GM19467 (cell line): Measurements from ENCODE around the gene HDAC4.
"Not testable (repeated sequence)": the region's sequence is repeated elsewhere in the genome, so short reads cannot be mapped to it uniquely, and the experiment has no call there.

Source experiments
- ATAC-seq: cut with Tn5 transposase; IDR thresholded peaks from one replicate; pipeline ENCODE4 v1.9.1; 2021; ENCODE audit warnings: mild to moderate bottlenecking, moderate library complexity; ENCODE audit not compliant: unreplicated experiment

Gene HDAC4

GRCh38 chr2:239085201-239085992 lies 315.4 kb downstream of the HDAC4 start:
- ATAC-seq = no peak

DNA sequence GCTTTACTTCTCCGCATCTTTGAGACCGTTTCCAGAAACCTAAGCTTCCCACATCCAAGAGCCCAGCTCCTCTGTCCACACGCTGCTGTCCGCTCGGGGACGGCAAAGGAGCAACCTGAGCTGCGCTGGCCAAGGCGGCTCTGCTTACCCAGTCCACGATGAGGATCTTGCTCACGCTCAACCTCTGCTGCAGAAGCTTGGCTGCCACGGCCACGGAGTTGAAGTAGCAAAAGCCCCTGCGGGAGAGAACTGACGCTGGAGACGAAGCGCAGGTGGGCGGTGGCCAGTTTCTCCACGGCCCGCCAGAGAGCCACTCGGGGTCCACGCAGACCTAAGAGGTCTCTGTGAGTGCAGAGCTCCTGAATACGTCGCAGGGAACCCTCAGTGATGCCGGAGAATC lies 316.8 kb downstream of the HDAC4 start:
- no peak for ATAC-seq

DNA sequence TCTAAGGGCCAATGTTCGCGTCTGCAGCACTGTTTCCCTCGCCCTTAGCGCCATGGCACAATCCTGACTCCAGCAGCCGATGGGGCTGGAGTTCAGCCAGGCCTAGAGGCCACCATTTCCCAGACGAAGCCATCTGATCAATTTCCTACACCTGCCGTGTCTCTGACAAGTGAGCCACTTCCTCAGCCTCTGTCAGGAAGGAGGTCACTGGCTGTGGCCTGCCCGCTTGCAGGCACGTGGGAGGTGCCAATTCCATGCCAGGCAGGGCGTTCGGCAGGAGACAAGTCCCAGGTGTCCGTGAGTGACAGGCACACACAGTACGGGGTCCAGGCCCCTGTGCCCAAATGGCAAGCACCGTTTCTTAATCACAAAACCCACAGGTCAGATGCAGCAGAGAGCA lies 318.4 kb downstream of the HDAC4 start:
- ATAC-seq = no peak

GRCh38 chr2:239081622-239082021 lies 319.2 kb downstream of the HDAC4 start:
- no peak for ATAC-seq

DNA sequence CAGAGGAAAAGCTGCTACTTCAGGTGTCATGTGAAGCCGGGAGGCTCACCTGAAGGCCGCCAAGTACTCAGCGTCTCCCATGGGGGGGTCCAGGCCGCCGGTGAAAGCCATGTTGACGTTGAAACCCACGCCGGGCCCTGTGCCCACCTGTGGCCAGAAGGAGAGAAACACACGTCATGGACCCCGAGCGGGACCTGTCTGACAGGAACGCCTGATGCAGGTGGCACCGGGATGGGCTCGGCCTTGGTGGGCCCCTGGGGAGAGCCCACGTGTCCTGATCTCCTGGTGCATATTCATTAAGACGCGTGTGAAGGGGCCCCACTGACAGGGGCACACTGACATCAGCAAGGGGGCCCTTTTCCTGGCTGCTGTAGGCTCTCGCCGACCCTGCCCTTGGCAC lies 319.8 kb downstream of the HDAC4 start:
- no peak for ATAC-seq

DNA sequence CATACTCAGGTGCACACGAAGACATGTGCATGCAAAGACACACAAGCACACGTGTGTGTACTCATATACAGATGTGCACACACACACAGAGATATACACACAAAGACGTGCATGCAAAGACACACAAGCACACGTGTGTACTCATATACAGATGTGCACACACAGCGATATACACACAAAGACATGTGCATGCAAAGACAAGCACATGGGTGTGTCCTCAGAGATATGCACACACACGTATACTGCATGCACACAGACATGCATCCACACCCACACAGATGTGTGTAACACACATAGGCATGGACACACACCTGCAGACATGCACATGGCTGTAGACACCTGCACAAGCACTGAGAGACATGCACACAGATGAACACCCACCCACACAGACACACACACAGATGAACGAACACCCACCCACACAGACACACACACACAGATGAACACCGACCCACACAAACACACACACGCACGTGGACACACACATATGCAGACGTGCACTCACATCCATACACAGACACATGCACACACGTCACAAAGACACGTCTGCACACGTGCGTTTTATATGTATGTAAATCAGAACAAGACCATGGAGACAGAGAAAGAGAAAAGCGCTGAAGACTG lies 321.0 kb downstream of the HDAC4 start:
- no peak for ATAC-seq

DNA sequence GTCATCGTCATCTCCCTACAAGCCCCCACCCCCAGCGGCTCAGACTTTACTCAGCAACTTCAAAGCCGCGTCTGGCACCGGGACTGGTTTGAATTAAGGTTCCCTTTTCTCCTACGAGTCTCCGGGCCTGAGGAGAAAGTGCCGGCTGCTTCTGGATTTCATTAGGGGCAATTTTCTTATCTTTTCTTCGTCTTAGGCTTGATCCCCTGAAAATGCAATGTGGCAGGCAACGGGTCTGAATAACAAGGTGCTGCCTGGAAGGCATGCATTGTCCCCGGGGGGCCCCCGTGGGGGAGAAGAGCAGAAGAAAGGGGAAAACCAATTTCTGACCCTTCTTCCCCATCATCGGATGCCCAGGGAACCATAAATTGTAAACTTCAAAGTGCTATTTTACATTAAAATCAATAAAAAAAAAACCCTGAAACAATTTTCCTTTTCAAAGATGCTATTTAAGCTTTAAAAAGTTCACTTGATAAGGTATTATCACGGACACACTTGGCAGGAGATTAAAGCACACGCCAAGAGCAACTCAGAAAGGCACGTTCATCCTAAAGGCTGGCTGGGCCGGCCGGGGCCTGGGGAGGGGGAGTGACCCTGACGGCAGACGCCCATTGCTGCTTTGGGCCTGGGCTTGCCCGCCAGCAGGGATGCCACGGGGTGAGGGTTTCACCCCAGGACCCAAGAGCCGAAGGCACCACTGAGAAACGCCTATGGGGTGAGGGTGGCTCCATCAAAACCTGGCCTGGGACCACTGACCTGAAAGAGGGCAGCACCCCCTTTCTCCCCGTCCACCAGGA lies 322.5 kb downstream of the HDAC4 start:
- no peak for ATAC-seq

DNA sequence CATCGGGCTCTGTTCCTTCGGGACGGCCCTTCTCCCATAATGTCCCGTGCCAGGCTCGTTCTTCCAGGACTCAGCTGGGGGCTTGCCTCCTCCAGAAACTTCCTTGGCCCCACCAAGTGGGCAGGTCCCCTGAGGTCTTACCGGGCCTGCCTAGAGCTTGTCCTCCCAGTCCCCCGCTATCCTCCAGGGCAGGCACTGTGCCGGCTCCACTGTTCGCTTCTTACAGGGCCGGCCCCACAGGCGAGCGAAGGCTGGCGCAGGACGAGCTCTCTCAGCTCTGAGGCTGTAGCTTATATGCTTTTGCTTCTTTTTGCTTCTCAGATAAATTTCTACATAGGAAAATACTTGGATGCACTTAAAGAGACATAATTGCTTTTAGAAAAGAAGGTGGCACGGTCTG lies 323.6 kb downstream of the HDAC4 start:
- no peak for ATAC-seq

DNA sequence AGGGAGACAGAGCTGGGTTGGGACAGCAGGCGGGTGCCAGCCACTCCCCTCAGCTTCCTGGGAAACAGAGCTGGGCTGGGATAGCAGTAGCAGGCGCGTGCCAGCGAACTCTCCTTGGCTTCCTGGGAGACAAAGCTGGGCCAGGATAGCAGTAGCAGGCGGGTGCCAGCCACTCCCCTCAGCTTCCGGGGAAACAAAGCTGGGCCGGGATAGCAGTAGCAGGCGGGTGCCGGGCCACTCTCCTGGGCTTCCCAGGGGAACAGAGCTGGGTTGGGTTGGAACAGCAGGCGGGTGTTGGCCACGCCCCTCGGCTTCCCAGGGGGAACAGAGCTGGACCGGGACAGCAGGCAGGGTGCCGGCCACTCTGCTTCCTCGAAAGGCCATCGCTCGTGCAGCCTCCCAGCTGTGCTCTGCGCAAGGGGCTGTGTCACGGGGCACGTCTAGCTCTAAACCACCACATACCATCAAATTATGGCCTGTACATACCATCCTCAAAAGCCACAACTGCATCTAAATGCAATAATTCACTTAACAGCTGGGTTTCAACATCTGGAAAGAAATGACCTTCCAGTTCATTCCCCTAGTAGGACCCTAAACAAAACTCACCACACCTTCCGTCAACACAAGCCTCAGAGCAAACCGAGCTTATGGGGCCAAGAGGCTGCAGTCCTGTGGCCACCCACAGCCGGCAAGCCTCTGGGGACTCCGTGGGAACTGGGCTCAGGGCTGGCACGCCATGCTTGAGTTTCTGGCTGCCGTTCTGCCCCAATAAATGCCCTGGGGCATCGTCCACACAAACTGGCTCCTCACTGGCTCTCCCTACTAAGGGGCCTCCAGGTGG lies 324.7 kb downstream of the HDAC4 start:
- no peak for ATAC-seq

- ATAC-seq = no peak
These were observed 326.9 kb downstream of the HDAC4 start for GRCh38 chr2:239073745-239074530.

GRCh38 chr2:239073270-239073669 lies 327.6 kb downstream of the HDAC4 start:
- no peak for ATAC-seq

DNA sequence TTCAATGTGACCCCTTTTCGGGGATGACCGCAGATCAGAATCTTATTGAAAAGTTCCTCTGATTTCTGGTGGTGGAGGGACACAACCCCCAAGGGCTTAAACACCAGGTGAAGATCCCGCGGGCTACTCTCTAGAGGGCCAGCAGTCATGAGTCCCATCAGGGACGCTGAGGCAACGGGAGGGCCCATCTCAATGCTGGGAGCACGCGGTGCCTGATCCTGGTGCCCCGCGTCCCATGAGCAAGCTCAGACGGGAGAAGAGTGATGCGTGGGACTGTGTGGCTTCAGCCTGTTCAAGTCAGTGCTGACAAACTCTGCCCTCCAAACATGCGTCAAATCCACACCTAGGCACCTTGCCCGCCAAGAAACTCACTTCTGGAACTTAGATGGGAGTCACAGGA lies 328.0 kb downstream of the HDAC4 start:
- no peak for ATAC-seq

DNA sequence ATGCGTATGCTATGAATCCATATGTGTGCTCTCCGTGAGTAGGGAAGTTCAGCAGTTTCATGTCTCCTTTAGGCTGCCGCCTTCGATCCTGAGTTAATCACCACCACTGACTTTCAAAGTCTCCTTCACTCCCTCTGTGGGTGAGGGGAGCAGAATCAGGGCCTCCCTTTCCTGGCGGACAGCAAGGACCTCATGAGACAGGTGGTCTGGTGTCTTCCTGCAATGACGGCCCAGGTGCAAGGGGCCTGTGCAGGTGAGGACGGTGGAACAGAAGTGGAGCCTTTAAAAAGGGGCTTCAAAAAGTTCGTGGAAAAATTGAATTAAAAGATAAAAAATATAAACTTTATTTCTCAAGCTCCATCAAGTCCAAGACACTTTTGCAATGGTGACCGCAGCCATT lies 330.4 kb downstream of the HDAC4 start:
- no peak for ATAC-seq

DNA sequence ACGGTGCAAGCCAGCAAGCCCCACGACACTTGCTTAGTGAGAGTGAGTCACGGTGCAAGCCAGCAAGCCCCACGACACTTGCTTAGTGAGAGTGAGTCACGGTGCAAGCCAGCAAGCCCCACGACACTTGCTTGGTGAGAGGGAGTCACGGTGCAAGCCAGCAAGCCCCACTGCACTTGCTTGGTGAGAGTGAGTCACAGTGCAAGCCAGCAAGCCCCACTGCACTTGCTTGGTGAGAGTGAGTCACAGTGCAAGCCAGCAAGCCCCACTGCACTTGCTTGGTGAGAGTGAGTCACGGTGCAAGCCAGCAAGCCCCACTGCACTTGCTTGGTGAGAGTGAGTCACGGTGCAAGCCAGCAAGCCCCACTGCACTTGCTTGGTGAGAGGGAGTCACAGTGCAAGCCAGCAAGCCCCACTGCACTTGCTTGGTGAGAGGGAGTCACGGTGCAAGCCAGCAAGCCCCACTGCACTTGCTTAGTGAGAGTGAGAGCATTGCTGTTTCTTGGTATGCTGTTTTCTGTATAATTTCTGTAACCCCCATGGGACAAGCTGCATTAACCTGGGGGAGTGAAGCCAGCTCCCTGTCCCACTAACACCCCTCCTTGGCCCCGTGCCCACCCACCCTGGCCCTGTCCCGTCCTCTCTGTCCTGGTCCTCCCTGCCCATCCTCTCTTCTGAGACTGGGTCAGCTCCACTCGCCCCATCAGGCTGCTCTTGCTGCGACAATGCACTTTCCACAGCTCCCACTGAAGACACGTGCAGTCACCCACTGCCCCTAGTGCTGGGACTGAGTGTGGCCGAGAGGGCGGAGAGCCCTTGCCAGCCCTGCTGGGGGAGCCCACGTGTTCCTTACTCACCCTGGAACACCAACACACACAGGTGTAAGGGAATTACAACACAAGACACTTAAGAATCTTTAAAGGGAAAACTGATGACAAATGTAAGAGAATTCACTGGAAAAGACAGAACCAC lies 331.2 kb downstream of the HDAC4 start:
- not testable (repeated sequence) for ATAC-seq

DNA sequence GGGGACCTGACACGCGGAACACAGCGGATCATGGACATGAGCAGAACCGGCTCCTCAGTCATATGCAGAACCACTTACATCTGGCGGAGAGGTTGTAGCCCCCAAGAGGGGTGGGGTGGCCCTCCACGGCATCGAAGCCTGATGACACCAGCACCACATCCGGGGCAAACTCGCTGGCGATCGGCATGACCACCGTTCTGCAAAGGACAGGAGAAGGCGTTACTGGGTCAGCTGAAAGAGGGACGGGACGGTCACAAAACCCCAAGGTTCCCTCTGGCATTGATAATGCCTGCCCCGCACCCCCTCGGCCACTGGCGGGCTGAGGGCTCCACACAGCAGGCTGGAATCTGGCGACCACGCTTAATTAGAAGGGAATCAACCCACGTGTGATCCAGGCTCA lies 332.4 kb downstream of the HDAC4 start:
- ATAC-seq = no peak

DNA sequence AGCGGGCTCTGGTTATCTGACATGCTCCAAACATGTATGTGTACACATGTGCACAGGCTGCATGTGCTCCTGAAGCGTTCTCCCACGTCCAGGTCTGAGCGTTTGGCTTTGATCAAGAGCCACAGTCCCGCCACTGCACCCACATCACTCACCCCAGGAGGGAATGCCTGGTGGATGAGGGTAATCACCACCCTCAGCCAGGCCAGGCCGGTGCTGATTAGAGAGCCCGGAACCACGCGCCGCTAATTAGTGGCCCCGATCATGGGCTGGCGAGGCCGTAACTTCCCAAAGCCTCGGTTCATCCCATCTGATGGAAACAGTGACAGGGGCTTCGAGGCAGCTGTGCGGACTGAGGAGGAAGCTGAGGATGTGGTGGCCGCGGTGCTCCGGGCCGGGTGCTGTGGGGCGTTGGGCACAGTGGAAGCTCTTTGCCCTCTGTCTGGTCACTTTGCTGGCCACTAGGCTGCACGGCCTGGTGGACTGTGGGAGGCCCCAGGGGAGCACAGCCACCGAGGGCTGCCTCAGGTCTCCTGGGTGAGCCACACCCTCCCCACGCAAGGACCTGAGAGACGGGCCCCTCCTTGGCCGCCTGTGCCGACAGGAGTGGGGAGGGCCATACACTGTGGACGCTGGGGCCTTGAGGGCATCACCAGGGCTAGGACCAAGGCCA lies 333.5 kb downstream of the HDAC4 start:
- no peak for ATAC-seq

GRCh38 chr2:239066597-239066996 lies 334.2 kb downstream of the HDAC4 start:
- no peak for ATAC-seq

DNA sequence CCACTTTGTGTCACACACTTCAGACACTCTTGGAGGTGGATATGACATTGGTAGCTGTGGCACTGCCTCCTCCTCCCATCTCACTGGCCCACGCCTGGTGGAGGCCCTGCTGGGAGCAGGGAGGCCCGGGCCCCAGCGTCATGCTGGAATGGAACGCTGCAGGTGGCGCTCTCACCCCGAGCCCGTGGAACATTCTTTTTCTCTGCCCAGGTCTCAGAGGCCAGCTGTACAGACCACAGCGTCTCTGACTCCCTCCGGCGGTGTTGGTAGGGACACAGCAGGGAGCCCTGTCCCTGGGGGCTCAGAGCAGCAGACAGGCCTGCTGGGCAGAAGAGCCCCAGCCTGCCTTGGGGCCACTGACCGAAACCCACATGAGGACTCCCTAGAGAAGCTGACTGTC lies 334.9 kb downstream of the HDAC4 start:
- ATAC-seq = no peak
